SU-DHL-6 (cell line): ENCODE results near the gene SALL3.
"Not testable (repeated sequence)": the region's sequence is repeated elsewhere in the genome, so short reads cannot be mapped to it uniquely, and the experiment has no call there.

Source experiments
- H2AFZ ChIP-seq: fragments of 200-600 bp; sonication (generic); 2 replicates; pipeline ENCODE4 v1.6.1; 2014; ENCODE audit warnings: low read depth, mild to moderate bottlenecking, moderate library complexity, mixed read lengths, antibody characterized with exemption, low read length; ENCODE audit not compliant: severe bottlenecking
- H3F3A ChIP-seq: fragments of 200-600 bp; shearing (Covaris generic); 2 replicates; pipeline ENCODE4 v1.6.0; 2016; ENCODE audit warnings: antibody characterized with exemption, mild to moderate bottlenecking; ENCODE audit not compliant: insufficient read depth
- H3K27ac ChIP-seq: fragments of 200-600 bp; sonication (generic); 2 replicates; pipeline ENCODE4 v1.5.1; 2016; ENCODE audit warnings: low read depth, mild to moderate bottlenecking, low read length, moderate library complexity, mixed read lengths
- H3K27me3 ChIP-seq: fragments of 200-600 bp; sonication (generic), shearing (Covaris generic); 2 replicates; pipeline ENCODE4 v1.6.0; 2014; ENCODE audit warnings: mild to moderate bottlenecking, low read length
- H3K36me3 ChIP-seq: fragments of 200-600 bp; sonication (generic); 2 replicates; pipeline ENCODE4 v1.6.1; 2014; ENCODE audit warnings: mild to moderate bottlenecking, low read length, mixed read lengths
- H3K4me2 ChIP-seq: fragments of 300-600, 200-600 bp; shearing (Covaris generic), sonication (generic); 2 replicates; pipeline ENCODE4 v1.6.0; 2014; ENCODE audit warnings: low read length, low read depth, mild to moderate bottlenecking; ENCODE audit not compliant: poor library complexity, severe bottlenecking
- H3K4me3 ChIP-seq: fragments of 200-600 bp; sonication (generic); 2 replicates; pipeline ENCODE4 v1.5.1; 2014; ENCODE audit warnings: antibody characterized with exemption, low read length, mild to moderate bottlenecking, mixed read lengths; ENCODE audit not compliant: insufficient read depth, poor library complexity, severe bottlenecking
- H3K79me2 ChIP-seq: fragments of 200-600 bp; sonication (generic); 2 replicates; pipeline ENCODE4 v1.6.1; 2014; ENCODE audit warnings: mild to moderate bottlenecking, low read length, moderate library complexity; ENCODE audit not compliant: insufficient read depth
- H3K9ac ChIP-seq: fragments of 200-600 bp; sonication (generic); 2 replicates; pipeline ENCODE4 v1.7.0; 2014; ENCODE audit warnings: mild to moderate bottlenecking, low read length
- H3K9me2 ChIP-seq: fragments of 200-600 bp; sonication (generic); replicated peaks from 2 replicates; pipeline ENCODE4 v1.6.1; 2014; ENCODE audit warnings: low read length; ENCODE audit not compliant: insufficient read depth
- H3K9me3 ChIP-seq: fragments of 200-600 bp; sonication (generic); 2 replicates; pipeline ENCODE4 v1.6.1; 2014; ENCODE audit warnings: low read length, mixed read lengths; ENCODE audit not compliant: insufficient read depth
- H4K20me1 ChIP-seq: fragments of 200-600 bp; sonication (generic); 2 replicates; pipeline ENCODE4 v1.6.1; 2014; ENCODE audit warnings: low read depth, mild to moderate bottlenecking, antibody characterized with exemption, low read length, moderate library complexity, mixed read lengths
- CTCF ChIP-seq: fragments of 200-600 bp; sonication (generic); IDR thresholded peaks from one replicate; pipeline ENCODE4 v1.5.1; 2017; ENCODE audit warnings: antibody characterized with exemption, mild to moderate bottlenecking, low read length, moderate library complexity; ENCODE audit not compliant: insufficient read depth, poor library complexity, severe bottlenecking
- EZH2phosphoT487 ChIP-seq: fragments of 200-600 bp; sonication (generic), shearing (Covaris generic); conservative IDR thresholded peaks from 2 replicates; pipeline ENCODE4 v1.6.1; 2018; ENCODE audit warnings: mild to moderate bottlenecking, antibody characterized with exemption, low read length, moderate library complexity, mixed read lengths

SALL3 gene

DNA sequence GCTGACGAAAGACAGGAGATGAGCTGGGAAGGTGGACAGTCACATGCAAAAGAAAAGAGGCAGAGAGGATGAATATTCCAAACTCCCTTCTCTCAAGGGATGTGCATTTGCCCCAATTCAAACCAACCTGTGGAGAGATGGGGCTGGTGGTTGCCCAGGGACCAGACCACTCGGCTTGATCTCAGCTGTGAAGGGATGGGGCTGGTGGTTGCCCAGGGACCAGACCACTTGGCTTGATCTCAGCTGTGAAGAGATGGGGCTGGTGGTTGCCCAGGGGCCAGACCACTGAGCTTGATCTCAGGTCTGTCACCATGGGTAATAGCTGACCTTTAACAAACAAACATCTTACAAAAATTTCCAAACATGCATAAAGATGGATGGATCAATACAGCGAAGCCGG, 42.5 kb upstream of the SALL3 start:
- Histone ChIP-seq H3K4me2 (no peak overlapping the region), H3K9me3 (no peaks in the 10 kb centered on the region), H4K20me1 (no peaks in the 10 kb centered on the region), H3K79me2 (no peaks in the 10 kb centered on the region), H3K27ac (no peak overlapping the region), H3K4me3 (no peak overlapping the region), H3K36me3 (no peaks in the 10 kb centered on the region), H2AFZ (no peak overlapping the region), H3F3A (no peaks in the 10 kb centered on the region), H3K9ac (no peak overlapping the region), H3K9me2 (no peaks in the 10 kb centered on the region), H3K27me3 (no peaks in the 10 kb centered on the region)
- TF ChIP-seq EZH2phosphoT487: no peak
- no peak for TF ChIP-seq CTCF

- Histone ChIP-seq H3K9ac (no peak overlapping the region), H3F3A (no peaks in the 10 kb centered on the region), H3K79me2 (no peaks in the 10 kb centered on the region), H3K36me3 (no peaks in the 10 kb centered on the region), H3K27me3 (no peaks in the 10 kb centered on the region), H2AFZ (no peak overlapping the region), H3K9me3 (no peaks in the 10 kb centered on the region), H4K20me1 (no peaks in the 10 kb centered on the region), H3K27ac (no peak overlapping the region), H3K4me2 (no peak overlapping the region), H3K9me2 (no peaks in the 10 kb centered on the region), H3K4me3 (no peak overlapping the region)
- no peak for TF ChIP-seq EZH2phosphoT487
- no peak for TF ChIP-seq CTCF
Measured at GRCh38 chr18:78939105-78939504, 40.5 kb upstream of the SALL3 start.

GRCh38 chr18:78939734-78940494, 39.7 kb upstream of the SALL3 start:
- H2AFZ ChIP-seq: no peak overlapping the region
- H3K27me3 ChIP-seq: no peaks in the 10 kb centered on the region
- H3K36me3 ChIP-seq: no peaks in the 10 kb centered on the region
- H3K4me2 ChIP-seq: no peak overlapping the region
- H3K9ac ChIP-seq: no peak overlapping the region
- H4K20me1 ChIP-seq: no peaks in the 10 kb centered on the region
- no peaks in the 10 kb centered on the region for H3K79me2 ChIP-seq
- H3K27ac ChIP-seq: no peak overlapping the region
- H3K9me2 ChIP-seq: no peaks in the 10 kb centered on the region
- H3F3A ChIP-seq: no peaks in the 10 kb centered on the region
- TF ChIP-seq EZH2phosphoT487 (no peak), CTCF (no peak)
- no peaks in the 10 kb centered on the region for H3K9me3 ChIP-seq
- H3K4me3 ChIP-seq: no peak overlapping the region

- not testable (repeated sequence) for H3F3A ChIP-seq, H3K79me2 ChIP-seq, H3K27ac ChIP-seq, H3K4me3 ChIP-seq, H3K27me3 ChIP-seq, H3K9me3 ChIP-seq, H3K9ac ChIP-seq, H3K36me3 ChIP-seq, H3K4me2 ChIP-seq, H2AFZ ChIP-seq, H3K9me2 ChIP-seq, H4K20me1 ChIP-seq
Measured at GRCh38 chr18:78942236-78942635, 37.4 kb upstream of the SALL3 start.
